Tibial nerve (tissue), 3 donors: ENCODE measurements around the gene GHR.

Source experiments
- POLR2A ChIP-seq, 2 donors: fragments of 450-650 bp; IDR thresholded peaks; one replicate each; pipeline ENCODE4 v1.6.1; 2017; ENCODE audit warnings: antibody characterized with exemption in 2 of 2, mild to moderate bottlenecking in 2 of 2, moderate library complexity in 2 of 2
- TF ChIP-seq, protein P1 (sequence below), 5 experiments: fragments of 200-600 bp in 3 of 5; fragments of 450-650 bp in 2 of 5; sonication (generic) in 3 of 5; IDR thresholded peaks; one replicate each; pipeline ENCODE4 v1.5.1; 2016 to 2019; ENCODE audit warnings: antibody characterized with exemption in 5 of 5, mild to moderate bottlenecking in 3 of 5, moderate library complexity in 2 of 5

DNA sequence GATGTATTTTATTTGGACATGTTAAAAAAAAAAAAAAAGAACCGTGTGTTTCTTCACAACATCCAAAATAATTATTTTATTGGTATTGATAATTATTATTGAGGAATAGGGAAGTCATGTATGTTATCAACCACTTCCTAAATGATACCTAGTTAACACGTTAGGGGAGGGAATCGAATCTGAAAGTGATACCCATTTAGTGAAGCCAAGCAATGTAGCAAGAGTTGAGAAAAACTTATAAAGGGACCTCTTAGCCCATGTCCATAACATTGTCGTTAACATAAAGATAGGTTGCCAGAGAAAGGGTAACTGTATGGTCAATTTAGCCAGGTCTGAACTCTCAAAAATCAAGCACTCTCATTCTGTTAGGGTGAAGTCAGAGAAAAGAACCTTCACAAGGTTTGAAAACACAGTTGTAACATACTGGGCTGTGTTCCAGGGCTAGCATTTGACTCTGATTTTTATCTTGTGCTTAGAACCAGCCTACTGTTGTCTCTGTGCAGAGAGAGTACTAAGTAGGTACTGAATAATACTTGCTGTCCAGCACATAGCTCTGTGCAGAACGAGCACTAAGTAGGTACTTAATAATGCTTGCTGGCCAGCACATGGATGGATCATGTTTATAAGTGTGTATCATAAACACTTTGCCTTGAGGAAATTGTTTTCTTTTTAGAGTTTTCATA lies 60.4 kb downstream of the GHR start:
- TF ChIP-seq, protein P1, sequence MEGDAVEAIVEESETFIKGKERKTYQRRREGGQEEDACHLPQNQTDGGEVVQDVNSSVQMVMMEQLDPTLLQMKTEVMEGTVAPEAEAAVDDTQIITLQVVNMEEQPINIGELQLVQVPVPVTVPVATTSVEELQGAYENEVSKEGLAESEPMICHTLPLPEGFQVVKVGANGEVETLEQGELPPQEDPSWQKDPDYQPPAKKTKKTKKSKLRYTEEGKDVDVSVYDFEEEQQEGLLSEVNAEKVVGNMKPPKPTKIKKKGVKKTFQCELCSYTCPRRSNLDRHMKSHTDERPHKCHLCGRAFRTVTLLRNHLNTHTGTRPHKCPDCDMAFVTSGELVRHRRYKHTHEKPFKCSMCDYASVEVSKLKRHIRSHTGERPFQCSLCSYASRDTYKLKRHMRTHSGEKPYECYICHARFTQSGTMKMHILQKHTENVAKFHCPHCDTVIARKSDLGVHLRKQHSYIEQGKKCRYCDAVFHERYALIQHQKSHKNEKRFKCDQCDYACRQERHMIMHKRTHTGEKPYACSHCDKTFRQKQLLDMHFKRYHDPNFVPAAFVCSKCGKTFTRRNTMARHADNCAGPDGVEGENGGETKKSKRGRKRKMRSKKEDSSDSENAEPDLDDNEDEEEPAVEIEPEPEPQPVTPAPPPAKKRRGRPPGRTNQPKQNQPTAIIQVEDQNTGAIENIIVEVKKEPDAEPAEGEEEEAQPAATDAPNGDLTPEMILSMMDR (IDR thresholded peaks at IDR 0.05): no peak
- no peak for TF ChIP-seq POLR2A (IDR thresholded peaks at IDR 0.05)
